HepG2 (cell line): Measurements from ENCODE around the gene GLRA1.

Experiments used
- BHLHE40 ChIP-seq: IDR thresholded peaks from 2 replicates; pipeline ENCODE4 v1.6.1; 2011; ENCODE audit warnings: low read length, improper control_type of control experiment
- CEBPB ChIP-seq: IDR thresholded peaks from 2 replicates; pipeline ENCODE4 v1.6.1; 2011; ENCODE audit warnings: low read depth, low read length, improper control_type of control experiment, borderline replicate concordance
- EP300 ChIP-seq, 3 experiments: sonication (generic) in 1 of 3; formaldehyde crosslinking in 1 of 3; IDR thresholded peaks; 2 replicates each; pipeline versions ENCODE4 v1.5.1 to v1.6.1; 2011 to 2020; ENCODE audit warnings: low read depth in 2 of 3, low read length in 2 of 3, borderline replicate concordance in 1 of 3, improper control_type of control experiment in 1 of 3, mild to moderate bottlenecking in 1 of 3, missing genetic modification reagents in 1 of 3, moderate library complexity in 1 of 3
- FOXP1 ChIP-seq, 2 experiments: fragments of 450-650 bp in 1 of 2; IDR thresholded peaks; 2 replicates each; pipeline ENCODE4 v1.6.1; 2017 to 2018; ENCODE audit warnings: antibody characterized with exemption in 1 of 2
- GABPA ChIP-seq, 2 experiments: IDR thresholded peaks; 2 replicates each; pipeline ENCODE4 v1.6.1; 2011 to 2016; ENCODE audit warnings: low read depth in 2 of 2, low read length in 1 of 2, missing biosample characterization in 1 of 2, missing genetic modification characterization in 1 of 2
- GATA4 ChIP-seq: sonication (generic); IDR thresholded peaks from 2 replicates; pipeline ENCODE4 v1.6.1; 2016; ENCODE audit warnings: antibody characterized with exemption, low read depth, borderline replicate concordance
- KDM5A ChIP-seq: fragments of 200-600 bp; sonication (generic); IDR thresholded peaks from 2 replicates; pipeline ENCODE4 v1.7.0; 2018; ENCODE audit warnings: antibody characterized with exemption, mild to moderate bottlenecking, low read length, borderline replicate concordance
- MXI1 ChIP-seq: IDR thresholded peaks from 3 replicates; pipeline ENCODE4 v1.6.1; 2012; ENCODE audit warnings: low read depth, low read length, inconsistent platforms, borderline replicate concordance
- ZNF75D ChIP-seq: sonication (generic); formaldehyde crosslinking; IDR thresholded peaks from 2 replicates; pipeline ENCODE4 v1.8.1; 2023; ENCODE audit warnings: missing genetic modification reagents, mild to moderate bottlenecking, borderline replicate concordance

- TF ChIP-seq GABPA (IDR thresholded peaks at IDR 0.05; ENCODE audit: low read depth, low read length) (no peak), GABPA (CRISPR knock-in tag; IDR thresholded peaks at IDR 0.05; ENCODE audit: low read depth) (no peak), BHLHE40 (no peak), GATA4 (no peak), MXI1 (no peak), FOXP1 (IDR thresholded peaks at IDR 0.05) (no peak), FOXP1 (CRISPR knock-in tag; IDR thresholded peaks at IDR 0.05) (no peak), ZNF75D (CRISPR knock-in tag) (no peak), EP300 (IDR thresholded peaks at IDR 0.05; ENCODE audit: low read depth in 2 of 2, low read length in 2 of 2) (no peak), EP300 (CRISPR knock-in tag; IDR thresholded peaks at IDR 0.05; ENCODE audit: borderline replicate concordance) (no peak), CEBPB (no peak), KDM5A (no peak)
These were observed 136.8 kb downstream of the GLRA1 start for GRCh38 chr5:151787817-151788216.
